GM19240 (cell line): ENCODE results near the gene SPIRE2.
"Not testable (repeated sequence)": the region's sequence is repeated elsewhere in the genome, so short reads cannot be mapped to it uniquely, and the experiment has no call there.

Source experiments
- DNase-seq: peaks from one replicate; pipeline ENCODE4 v3.0.0; 2011; ENCODE audit warnings: low spot score; ENCODE audit not compliant: insufficient read length

The SPIRE2 gene, protein sequence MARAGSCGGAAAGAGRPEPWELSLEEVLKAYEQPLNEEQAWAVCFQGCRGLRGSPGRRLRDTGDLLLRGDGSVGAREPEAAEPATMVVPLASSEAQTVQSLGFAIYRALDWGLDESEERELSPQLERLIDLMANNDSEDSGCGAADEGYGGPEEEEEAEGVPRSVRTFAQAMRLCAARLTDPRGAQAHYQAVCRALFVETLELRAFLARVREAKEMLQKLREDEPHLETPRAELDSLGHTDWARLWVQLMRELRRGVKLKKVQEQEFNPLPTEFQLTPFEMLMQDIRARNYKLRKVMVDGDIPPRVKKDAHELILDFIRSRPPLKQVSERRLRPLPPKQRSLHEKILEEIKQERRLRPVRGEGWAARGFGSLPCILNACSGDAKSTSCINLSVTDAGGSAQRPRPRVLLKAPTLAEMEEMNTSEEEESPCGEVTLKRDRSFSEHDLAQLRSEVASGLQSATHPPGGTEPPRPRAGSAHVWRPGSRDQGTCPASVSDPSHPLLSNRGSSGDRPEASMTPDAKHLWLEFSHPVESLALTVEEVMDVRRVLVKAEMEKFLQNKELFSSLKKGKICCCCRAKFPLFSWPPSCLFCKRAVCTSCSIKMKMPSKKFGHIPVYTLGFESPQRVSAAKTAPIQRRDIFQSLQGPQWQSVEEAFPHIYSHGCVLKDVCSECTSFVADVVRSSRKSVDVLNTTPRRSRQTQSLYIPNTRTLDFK

DNA sequence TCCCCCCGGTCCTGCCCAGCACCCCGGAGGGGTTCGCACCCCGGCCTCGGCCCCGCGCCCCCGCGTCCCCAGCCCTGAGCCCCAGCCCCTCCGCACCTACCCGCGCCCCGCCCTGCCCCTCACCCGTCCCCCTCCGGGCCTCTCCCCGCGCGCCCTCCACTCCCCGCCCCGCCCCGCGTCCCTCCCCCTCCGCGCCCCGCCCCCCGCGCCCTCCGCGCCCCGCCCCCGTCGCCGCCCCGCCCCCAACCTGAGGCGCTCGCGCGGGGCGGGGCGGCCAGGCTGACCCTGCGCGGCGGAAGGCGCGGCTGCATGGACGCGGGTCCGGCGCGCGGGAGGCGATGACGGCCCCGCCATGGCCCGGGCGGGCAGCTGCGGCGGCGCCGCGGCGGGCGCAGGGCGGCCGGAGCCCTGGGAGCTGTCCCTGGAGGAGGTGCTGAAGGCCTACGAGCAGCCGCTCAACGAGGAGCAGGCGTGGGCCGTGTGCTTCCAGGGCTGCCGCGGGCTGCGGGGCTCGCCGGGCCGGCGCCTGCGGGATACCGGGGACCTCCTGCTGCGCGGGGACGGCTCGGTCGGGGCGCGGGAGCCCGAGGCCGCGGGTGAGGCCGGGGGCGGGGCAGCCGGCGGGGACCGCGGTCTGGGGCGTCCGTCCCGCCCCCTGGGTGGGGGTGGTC is at the start of gene SPIRE2:
Gene SPIRE2 (plus strand): TSS at position 277 of the 671 bp plus-strand sequence. CDS start 76 bp downstream, at position 353.
- no peak for DNase-seq

DNA sequence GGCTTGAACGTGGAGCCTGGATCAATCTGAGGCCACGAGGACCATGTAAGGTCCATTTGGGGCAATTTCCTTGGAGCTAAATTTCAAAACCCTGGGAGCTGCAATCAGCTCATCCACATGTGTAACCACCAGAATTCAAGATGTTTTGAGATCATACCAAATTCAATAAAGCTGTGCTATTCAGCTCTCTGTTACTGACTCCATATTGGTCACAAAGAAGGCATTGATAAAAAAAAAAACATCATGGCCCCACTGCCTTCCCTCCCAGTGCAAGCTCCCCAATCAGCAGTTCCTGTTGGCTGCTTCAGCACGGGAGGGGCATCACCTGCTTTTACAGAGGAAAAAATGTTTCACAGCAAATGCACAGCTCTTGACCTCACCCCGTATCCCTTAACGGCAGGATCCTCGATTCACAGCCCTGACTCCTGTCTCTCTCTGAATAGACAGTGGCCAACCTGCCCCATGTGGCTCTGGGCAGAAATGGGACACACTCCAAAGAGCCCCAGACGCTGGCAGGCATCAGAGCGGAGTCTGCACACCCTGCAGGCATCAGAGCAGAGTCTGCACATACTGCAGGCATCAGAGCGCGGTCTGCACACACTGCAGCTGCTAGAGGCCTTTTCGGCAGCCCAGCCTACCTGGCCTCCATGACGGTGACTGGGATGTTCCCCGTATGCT is 48.9 kb upstream of the SPIRE2 start:
- no peak for DNase-seq

DNA sequence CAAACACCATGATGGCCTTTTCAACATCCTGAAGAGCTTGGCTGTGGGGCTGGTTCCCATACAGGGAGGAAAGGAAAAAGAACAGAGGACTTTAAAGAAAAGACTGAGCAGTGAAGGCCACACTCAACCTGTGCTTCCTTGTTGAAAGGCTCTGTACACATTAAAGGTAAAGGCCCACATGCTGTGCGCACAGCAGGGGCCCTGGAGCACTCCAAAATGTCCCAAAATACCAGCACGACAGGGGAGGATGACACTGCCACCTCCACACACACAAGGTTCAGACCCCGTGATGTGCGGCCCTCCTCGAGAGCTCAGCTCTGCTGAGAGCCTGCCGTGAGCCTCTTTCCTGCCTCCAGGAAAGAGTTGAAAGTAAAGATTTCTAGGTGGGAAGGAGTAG is 48.4 kb upstream of the SPIRE2 start:
- no peak for DNase-seq

DNA sequence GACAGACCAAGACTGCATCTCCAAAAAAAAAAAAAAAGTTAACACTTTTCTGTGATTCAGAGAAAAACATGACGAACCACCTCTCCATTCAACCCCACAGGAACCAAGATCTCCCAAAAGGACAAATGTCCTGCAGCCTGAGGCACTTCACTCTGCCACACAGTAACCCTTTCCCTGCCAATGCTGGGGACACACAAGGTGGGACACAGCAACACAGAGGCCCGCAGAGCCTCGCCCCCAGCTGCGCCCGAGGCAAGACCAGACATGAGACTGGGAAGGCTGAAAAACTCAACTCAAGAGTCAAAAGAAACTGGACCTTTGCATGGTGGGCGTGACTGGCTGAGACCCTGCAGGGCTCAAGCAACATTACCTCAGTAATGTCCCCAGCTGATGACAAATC is 45.8 kb upstream of the SPIRE2 start:
- no peak for DNase-seq

DNA sequence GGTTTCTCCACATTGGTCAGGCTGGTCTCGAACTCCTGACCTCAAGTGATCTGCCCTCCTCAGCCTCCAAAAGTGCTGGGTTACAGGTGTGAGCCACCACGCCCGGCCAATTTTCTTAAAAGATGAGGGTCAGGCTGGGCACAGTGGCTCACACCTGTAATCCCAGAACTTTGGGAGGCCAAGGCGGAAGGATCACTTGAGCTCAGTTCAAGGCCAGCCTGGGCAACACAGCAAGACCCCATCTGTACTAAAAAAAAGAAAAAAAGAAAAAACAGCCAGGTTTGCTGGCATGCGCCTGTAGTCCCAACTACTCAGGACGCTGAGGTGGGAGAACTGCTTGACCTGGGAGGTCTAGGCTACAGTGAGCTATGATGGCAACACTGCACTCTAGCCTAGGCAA is 44.3 kb upstream of the SPIRE2 start:
- DNase-seq: not testable (repeated sequence)

DNA sequence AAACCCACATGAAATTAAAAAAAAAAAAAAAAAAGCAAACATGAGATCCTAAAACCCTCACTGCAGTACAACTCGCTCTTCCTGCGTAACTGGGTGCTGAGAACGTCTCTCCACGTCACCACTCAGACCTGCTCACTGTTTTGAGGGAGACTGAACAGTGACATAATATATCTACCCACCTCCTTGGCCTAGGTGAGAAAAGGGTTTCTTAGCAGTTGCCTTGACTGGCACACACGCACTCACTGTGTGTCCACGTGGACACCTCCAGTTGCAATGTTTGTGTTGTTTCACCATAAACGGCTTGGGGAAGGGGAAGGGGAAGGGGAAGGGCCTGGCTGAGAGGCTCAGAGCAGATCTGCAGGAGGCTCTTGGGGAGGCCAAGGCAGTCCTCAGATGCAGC is 43.9 kb upstream of the SPIRE2 start:
- DNase-seq: no peak

DNA sequence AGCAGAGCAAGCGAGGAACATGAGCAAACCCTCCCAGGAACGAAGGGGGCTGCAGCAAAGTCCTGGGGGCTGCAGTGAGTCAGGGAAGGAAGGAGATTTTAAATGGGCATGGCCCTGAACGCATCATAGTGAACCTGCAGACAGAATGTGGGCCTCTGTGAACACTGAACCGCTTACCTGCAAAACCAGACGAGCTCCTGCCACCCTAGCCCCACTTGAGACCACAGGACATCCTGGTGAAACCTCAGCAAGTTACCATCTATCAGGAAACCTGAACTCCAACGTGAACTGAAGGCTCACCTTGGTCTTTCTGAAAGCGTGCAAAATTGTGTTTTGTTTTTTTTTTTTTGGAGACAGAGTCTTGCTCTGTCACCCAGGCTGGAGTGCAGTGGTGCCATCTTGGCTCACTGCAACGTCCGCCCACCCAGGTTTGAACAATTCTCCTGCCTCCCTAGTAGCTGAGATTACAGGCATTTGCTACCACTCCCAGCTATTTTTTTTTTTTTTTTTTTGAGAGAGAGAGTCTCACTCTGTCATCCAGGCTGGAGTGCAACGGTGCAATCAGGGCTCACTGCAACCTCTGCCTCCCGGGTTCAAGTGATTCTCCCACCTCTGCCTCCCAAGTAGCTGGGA is 42.6 kb upstream of the SPIRE2 start:
- no peak for DNase-seq

DNA sequence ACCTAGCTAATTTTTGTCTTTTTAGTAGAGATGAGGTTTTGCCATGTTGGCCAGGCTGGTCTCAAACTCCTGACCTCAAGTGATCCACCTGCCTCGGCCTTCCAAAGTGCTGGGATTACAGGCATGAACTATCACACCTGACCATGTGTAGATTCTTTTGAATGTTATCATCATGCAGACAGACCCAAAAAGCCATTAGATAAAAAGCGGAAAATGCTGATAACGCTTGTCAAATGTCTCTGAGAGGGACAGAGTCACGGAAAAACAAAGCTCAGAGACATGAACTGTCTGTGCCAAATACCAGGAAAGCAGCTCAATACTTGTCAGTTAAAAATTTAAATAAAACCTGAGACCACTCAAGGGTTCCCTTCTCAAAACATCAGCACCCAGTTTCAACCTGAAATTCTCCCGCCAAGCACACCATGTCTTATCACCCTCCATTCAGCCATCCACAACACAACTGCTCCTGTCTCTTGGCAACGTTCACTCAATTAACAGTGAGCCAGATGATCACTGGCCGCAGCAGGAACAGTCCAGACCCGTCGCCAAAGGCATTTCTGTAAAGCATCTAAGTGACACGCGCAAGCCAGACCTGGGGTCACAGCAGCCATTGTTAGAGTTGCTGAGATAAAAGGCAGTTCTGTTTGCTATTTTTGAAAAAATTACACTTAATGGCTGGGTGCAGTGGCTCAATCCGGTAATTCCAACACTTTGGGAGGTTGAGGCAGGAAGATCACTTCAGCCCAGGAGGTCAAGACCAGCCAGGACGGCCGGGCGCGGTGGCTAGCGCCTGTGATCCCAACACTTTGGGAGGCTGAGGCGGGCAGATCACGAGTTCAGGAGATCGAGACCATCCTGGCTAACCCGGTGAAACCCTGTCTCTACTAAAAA is 41.6 kb upstream of the SPIRE2 start:
- DNase-seq: no peak

DNA sequence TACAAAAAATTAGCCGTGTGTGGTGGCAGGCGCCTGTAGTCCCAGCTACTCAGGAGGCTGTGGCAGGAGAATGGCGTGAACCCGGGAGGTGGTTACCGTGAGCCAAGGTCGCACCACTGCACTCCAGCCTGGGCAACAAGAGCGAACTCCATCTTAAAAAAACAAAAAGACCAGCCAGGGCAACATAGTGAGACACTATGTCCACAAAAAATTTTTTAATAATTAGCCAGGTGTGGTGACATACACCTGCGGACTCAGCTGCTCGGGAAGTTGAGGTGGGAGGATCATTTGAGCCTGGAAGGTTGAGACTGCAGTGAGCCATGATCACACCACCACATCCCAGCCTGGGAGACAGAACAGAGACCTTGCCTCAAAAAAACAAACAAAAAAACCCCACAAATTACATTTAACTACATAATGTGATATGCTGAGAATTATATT is 40.9 kb upstream of the SPIRE2 start:
- no peak for DNase-seq

DNA sequence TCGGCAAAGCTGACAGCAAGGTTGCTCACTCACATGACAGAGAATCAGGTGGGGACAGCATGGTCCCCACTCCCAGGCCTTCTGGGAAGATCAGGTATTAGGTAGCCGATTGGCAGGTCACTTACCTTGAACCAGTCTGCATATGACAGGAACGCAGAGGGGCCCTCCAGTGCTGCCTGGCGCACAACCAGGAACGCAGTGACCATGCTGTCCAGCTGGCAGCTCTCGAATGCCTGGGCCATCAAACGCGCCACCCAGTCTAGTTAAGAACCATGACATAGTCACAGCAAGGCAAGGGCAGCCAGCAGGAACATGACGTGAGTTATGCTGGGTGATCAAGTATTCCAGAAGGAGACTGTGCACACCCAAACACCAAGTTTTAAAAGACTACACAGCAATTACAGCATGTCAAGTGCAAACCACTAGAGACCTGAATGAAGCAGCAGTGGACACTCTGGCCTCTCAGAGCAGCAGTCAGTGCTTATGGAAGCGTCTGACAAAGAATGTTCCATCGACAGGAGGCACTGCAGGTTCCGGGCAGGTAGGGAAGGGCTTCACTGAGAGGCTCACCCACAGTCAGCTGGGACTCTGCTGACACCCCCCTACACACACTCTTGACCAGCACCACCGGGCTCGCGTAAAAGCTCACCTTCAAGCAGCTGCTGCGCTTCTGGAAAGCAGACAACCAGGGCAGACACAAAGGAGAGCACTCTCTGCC is 36.8 kb upstream of the SPIRE2 start:
- no peak for DNase-seq

DNA sequence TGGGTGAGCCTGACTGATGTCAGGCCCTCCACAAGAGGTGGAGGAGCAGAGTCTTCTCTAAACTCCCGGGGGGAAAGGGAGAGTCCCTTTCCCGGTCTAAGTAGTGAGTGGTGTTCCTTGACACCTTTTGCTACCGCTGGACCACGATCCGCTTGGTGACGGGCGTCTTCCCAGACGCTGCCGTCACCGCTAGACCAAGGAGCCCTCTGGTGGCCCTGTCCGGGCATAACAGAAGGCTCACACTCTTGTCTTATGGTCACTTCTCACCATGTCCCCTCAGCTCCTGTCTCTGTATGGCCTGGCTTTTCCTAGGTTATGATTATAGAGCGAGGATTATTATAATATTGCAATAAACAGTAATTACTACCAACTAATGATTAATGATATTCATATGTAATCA is 35.2 kb upstream of the SPIRE2 start:
- DNase-seq: not testable (repeated sequence)

DNA sequence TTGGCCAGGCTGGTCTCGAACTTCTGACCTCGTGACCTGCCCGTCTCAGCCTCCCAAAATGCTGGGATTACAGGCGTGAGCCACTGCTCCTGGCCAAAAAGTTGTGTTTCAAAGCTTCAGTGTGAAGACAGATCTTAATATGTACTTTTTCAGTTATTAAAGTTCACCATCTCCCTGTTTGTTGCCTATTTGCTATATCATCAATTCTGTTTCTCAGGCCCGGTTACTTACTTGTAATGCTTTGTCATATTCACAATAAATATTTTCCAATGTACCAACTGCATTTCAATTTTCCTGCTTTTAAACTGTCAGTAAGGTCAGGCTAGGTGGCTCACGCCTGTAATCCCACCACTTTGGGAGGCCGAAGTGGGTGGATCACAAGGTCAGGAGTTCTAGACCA is 34.3 kb upstream of the SPIRE2 start:
- no peak for DNase-seq

DNA sequence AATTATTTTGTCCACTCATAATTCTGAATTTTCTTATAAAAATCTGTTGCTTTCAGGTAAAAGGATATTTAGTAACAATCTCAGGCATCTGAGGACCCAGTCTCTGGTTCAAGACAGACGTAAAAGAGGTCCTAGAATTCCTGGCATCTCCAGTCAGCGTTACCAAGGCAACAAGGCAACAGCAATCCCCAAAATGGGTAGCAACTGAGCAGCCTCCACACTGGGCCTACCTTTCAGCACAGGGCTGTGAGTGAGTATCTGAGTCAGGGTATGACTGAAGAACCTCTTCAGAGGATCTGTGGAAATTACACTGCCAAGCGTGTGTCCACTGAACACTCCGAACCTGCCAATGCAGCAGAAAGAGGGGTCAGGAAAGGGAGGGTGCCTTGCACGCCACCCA is 32.6 kb upstream of the SPIRE2 start:
- no peak for DNase-seq

DNA sequence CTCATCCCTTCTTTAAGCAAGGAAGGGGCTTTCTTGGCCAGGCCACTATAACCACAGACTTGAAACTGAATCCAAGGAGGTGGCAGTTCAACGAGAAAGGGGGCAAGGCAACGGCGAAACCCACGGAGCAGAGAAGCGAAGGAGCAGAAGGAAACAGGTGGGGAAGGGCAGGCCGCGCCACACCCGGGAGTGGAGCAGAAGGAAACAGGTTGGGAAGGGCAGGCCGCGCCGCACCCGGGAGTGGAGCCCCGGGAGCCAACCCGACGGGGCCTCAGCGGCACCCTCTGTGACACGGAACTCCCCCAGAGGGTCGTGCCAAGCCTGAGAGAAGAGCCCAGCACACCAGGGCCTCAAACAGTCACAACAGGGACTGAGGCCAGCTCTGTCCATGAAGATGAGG is 32.2 kb upstream of the SPIRE2 start:
- DNase-seq: no peak

DNA sequence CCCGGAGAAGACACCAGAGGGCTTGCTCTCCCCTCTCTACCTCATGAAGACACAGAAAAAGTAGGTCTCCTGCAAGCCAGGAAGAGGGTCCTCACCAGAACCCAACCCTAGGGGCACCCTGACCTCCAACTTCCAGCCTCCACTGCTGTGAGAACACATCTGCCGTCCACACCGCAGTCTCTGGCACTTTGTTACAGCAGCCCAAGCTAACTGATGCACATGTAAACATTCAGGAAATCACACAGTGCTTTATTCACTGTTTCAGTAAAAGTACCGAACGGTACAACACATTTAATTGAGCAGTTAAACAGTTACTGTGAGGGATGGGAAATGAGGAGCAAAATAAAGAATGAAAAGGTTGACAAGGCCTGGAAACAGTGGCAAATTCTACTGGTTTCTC is 30.1 kb upstream of the SPIRE2 start:
- no peak for DNase-seq

DNA sequence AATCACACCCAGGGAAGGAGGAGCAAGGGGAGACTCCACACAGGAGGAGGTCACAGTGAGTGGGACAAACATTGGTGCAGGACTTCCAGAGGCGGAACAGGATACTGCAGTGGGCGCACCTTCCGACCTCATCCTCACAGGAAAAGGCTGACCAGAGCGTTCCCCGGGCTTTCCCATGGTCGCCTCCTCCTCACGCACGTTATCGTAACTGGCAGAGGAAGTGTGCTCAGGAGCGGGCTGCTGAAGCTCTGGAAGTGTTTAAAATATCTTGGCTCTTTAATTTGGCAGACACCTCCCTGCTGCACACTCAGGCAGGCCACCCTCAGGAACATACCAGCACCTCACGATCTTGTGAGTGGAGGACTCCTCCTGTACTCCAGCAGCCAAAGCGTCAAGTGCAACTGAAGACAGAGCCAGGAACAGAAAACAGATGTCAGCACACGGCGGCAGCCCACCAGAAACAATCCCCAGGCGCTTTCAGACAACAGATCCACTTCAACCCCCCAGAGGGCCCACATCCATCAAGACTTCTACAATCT is 29.4 kb upstream of the SPIRE2 start:
- DNase-seq: no peak

DNA sequence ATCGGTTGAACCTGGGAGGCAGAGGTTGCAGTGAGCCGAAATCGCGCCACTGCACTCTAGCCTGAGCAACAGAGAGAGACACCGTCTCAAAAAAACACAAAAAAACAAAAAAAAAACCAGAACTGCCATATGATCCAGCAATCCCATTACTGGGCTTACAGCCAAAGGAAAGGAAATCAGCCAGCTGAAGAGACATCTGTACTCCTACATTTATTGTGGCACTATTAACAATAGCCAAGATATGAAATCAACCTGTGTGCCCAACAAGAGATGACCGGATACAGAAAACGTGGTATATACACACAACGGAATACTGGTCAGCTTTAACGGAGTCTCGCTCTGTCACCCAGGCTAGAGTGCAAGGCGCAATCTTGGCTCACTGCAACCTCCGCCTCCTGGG is 26.5 kb upstream of the SPIRE2 start:
- no peak for DNase-seq

DNA sequence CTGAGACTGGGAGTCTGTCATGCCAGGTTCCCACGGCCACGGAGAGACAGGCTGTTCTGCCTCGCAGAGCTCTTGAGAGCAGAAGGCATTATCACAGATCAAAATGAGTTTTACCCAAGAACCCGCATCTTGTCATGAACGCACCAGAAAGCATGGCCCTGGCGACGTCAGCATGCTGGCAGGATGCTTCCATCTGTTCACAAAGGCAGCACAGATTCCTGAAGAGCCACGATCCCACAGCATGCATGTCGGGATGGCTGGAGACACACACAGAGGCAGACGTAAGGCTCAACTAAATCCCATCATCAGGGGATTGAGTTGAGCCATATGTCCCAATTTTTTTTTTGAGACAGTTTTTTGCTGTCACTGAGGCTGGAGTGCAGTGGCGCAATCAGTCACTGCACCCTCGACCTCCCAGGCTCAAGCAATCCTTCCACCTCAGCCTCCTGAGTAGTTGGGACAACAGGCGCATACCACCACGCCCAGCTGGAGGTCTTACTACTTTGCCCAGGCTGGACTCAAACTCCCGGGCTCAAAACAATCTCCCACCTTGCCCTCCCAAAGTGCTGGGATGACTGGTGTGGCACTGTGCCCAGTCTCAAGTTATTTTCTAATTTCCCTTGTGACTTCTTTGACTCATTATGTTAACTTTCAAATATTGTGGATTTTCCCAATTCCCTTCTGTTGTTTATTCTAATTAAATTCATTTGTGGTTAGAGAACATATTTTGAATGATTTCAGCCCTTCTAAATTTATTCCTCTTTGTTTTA is 23.0 kb upstream of the SPIRE2 start:
- no peak for DNase-seq
